ENCODE results near the gene BPIFB3. TPM values are rescaled to one million over a fixed set of nuclear protein-coding genes. Genes with fewer than 3 reads are reported as not detected.

Gene BPIFB3
- total and polyA plus RNA-seq, 2 of the 13 experiments (the other 11 are each of a cell fraction or from before 2014, with no cell fraction given) = 0.09 TPM; not detected in 1

DNA sequence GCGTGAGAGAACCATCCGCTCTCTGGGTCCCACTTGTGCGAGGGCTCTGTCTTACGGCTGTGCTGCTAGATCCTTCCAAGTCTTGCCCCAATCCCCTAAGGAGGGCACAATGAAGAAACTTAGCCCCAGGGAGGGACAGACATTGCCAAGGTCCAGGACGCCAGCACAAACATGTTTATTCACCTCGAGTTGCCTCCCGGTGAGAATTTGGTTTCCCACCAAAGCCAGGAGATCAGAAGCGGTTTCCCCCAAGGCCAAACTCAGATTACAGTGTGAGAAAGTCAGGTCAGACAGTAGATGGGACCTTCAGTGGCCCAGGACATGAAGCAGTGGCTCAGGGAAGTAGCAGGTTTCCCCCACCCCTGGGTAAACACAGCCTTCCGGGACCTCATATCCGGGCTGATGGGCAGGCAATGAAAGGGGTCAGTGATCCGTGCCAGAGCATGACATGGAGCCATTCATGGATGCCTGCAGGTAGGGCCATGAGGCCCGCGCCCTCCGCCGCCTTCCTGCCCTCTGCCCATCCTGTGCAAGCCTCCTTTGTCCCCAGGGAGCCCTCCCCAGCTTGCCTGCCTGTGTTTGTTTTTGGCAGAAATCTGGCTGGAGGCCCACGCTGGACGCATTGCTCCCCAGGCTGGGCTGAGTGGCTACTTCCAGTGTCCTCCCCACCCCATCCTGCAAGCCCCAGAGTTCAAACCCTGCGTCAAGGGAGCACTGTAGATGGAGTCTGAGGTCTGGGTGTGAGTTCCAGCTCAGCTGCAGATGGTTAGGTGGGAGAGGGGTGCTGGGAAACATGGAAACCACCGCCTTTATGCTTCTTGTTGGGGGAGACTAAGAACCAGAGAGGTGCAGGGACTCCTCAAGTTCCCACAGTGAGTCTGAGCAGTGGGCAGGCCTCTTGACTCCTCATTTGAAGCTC lies 44.2 kb upstream of the BPIFB3 start (continued):
- TF ChIP-seq NAIF1 (CRISPR knock-in tag; IDR thresholded peaks at IDR 0.05; ENCODE audit: borderline replicate concordance) = peak; percentile 80; the same call in 1 of the 2 replicates
- peak; percentile 95; the same call in 1 of the 2 replicates for TF ChIP-seq RNF219 (CRISPR knock-in tag; IDR thresholded peaks at IDR 0.05)
- TF ChIP-seq ZNF672 (CRISPR knock-in tag; IDR thresholded peaks at IDR 0.05) = no peak
- TF ChIP-seq ZNF3 (CRISPR knock-in tag; IDR thresholded peaks at IDR 0.05) = no peak; the same call in 1 of the 2 replicates
- no peak for TF ChIP-seq DR1 (CRISPR knock-in tag; IDR thresholded peaks at IDR 0.05)
- peak; percentile 99 for TF ChIP-seq ZNF543 (CRISPR knock-in tag; IDR thresholded peaks at IDR 0.05)
- TF ChIP-seq ZNF251 (CRISPR knock-in tag; IDR thresholded peaks at IDR 0.05) = peak; percentile 95; the same call in 1 of the 2 replicates
- TF ChIP-seq RBAK (CRISPR knock-in tag; IDR thresholded peaks at IDR 0.05) = no peak
- peak; percentile 39; the same call in 1 of the 2 replicates for TF ChIP-seq NFYC (CRISPR knock-in tag; IDR thresholded peaks at IDR 0.05)
- no peak; the same call in 1 of the 2 replicates for TF ChIP-seq ZNF83 (CRISPR knock-in tag; IDR thresholded peaks at IDR 0.05; ENCODE audit: borderline replicate concordance)
- no peak; the same call in 1 of the 2 replicates for TF ChIP-seq ZNF432 (CRISPR knock-in tag; IDR thresholded peaks at IDR 0.05; ENCODE audit: borderline replicate concordance)
- TF ChIP-seq, protein P1, sequence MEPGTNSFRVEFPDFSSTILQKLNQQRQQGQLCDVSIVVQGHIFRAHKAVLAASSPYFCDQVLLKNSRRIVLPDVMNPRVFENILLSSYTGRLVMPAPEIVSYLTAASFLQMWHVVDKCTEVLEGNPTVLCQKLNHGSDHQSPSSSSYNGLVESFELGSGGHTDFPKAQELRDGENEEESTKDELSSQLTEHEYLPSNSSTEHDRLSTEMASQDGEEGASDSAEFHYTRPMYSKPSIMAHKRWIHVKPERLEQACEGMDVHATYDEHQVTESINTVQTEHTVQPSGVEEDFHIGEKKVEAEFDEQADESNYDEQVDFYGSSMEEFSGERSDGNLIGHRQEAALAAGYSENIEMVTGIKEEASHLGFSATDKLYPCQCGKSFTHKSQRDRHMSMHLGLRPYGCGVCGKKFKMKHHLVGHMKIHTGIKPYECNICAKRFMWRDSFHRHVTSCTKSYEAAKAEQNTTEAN (CRISPR knock-in tag; conservative IDR thresholded peaks at IDR 0.05) = peak; percentile 58
- peak; percentile 79; the same call in 1 of the 2 replicates for TF ChIP-seq TFDP1 (CRISPR knock-in tag; IDR thresholded peaks at IDR 0.05; ENCODE audit: borderline replicate concordance)
- TF ChIP-seq RBM22 (optimal IDR thresholded peaks at IDR 0.05; ENCODE audit: low read length) = peak; percentile 10
- TF ChIP-seq, protein P2, sequence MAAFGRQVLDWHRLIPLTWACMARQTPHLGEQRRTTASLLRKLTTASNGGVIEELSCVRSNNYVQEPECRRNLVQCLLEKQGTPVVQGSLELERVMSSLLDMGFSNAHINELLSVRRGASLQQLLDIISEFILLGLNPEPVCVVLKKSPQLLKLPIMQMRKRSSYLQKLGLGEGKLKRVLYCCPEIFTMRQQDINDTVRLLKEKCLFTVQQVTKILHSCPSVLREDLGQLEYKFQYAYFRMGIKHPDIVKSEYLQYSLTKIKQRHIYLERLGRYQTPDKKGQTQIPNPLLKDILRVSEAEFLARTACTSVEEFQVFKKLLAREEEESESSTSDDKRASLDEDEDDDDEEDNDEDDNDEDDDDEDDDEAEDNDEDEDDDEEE (CRISPR knock-in tag; IDR thresholded peaks at IDR 0.05) = peak; percentile 6
- TF ChIP-seq, protein P3, sequence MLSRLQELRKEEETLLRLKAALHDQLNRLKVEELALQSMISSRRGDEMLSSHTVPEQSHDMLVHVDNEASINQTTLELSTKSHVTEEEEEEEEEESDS (CRISPR knock-in tag; IDR thresholded peaks at IDR 0.05; ENCODE audit: borderline replicate concordance) = peak; percentile 82; the same call in 1 of the 2 replicates
- TF ChIP-seq ZNF17 (CRISPR knock-in tag; IDR thresholded peaks at IDR 0.05) = no peak
- peak; percentile 96 for TF ChIP-seq ZNF883 (CRISPR knock-in tag; IDR thresholded peaks at IDR 0.05; ENCODE audit: not compliant biosample characterization)
- TF ChIP-seq ZNF713 (CRISPR knock-in tag; IDR thresholded peaks at IDR 0.05) = peak; percentile 99; the same call in 1 of the 2 replicates
- peak; percentile 92 for TF ChIP-seq ZSCAN21 (CRISPR knock-in tag; IDR thresholded peaks at IDR 0.05; ENCODE audit: borderline replicate concordance)
- peak; percentile 37 for TF ChIP-seq PBX2 (CRISPR knock-in tag; IDR thresholded peaks at IDR 0.05)
